Measurements from ENCODE around the gene BAIAP2. TPM values are rescaled to one million over a fixed set of nuclear protein-coding genes. Genes with fewer than 3 reads are reported as not detected.
A peak's percentile ranks its signal among the peaks of the same experiment; 100 is the strongest.

Gene BAIAP2
- polyA plus RNA-seq, 1 donor from 2014 or later: 17.5 TPM

GRCh38 chr17:81094509-81095382 lies 59.8 kb downstream of the BAIAP2 start:
- Histone ChIP-seq H3K9ac (ENCODE audit: low read length) (peak overlapping the region; percentile 78), H3K36me3 (ENCODE audit: insufficient read depth, low read length) (no peaks in the 10 kb centered on the region), H3K27ac (ENCODE audit: low read length) (peak overlapping the region; percentile 96), H3K9me3 (ENCODE audit: low read length) (no peaks in the 10 kb centered on the region), H3K4me2 (ENCODE audit: low read length) (peak overlapping the region; percentile 70), H3F3A (ENCODE audit: insufficient read depth, low read length, poor library complexity, severe bottlenecking) (peaks cover 11% of the 10 kb centered on the region), H2AFZ (ENCODE audit: low read depth, low read length) (no peak overlapping the region), H3K4me3 (ENCODE audit: low read length) (peak overlapping the region; percentile 56), H3K79me2 (replicated peaks; ENCODE audit: insufficient read depth, low read length) (no peaks in the 10 kb centered on the region), H3K27me3 (ENCODE audit: insufficient read depth, low read depth, low read length) (no peaks in the 10 kb centered on the region), H4K20me1 (ENCODE audit: insufficient read depth) (no peaks in the 10 kb centered on the region), H3K9me2 (ENCODE audit: insufficient read depth, low read length) (no peaks in the 10 kb centered on the region)
- TF ChIP-seq TAF1 (IDR thresholded peaks at IDR 0.05; ENCODE audit: low read depth) (peak; percentile 40), POLR2AphosphoS5 (IDR thresholded peaks at IDR 0.05) (peak; percentile 77), MXI1 (conservative IDR thresholded peaks at IDR 0.05; ENCODE audit: poor library complexity, severe bottlenecking) (peak; percentile 75), REST (IDR thresholded peaks at IDR 0.05; ENCODE audit: borderline replicate concordance) (peak; percentile 87), RAD21 (conservative IDR thresholded peaks at IDR 0.05) (peak; percentile 57), SMC3 (conservative IDR thresholded peaks at IDR 0.05; ENCODE audit: poor library complexity) (peak; percentile 59), EP300 (conservative IDR thresholded peaks at IDR 0.05; ENCODE audit: poor library complexity, severe bottlenecking) (peak; percentile 82), CTCF (IDR thresholded peaks at IDR 0.05; ENCODE audit: poor library complexity, severe bottlenecking) (peak; percentile 23), EZH2 (IDR thresholded peaks at IDR 0.05; ENCODE audit: borderline replicate concordance, insufficient read depth, low read length, poor library complexity, severe bottlenecking) (no peak)

GRCh38 chr17:81095383-81095762 lies 60.4 kb downstream of the BAIAP2 start:
- Histone ChIP-seq H3K27ac (ENCODE audit: low read length) (peak overlapping the region; percentile 96), H3K9me2 (ENCODE audit: insufficient read depth, low read length) (no peaks in the 10 kb centered on the region), H3K9ac (ENCODE audit: low read length) (peak overlapping the region; percentile 78), H3K27me3 (ENCODE audit: insufficient read depth, low read depth, low read length) (no peaks in the 10 kb centered on the region), H3K9me3 (ENCODE audit: low read length) (no peaks in the 10 kb centered on the region), H3K79me2 (replicated peaks; ENCODE audit: insufficient read depth, low read length) (no peaks in the 10 kb centered on the region), H2AFZ (ENCODE audit: low read depth, low read length) (no peak overlapping the region), H3F3A (ENCODE audit: insufficient read depth, low read length, poor library complexity, severe bottlenecking) (peaks cover 11% of the 10 kb centered on the region), H3K4me3 (ENCODE audit: low read length) (peak overlapping the region; percentile 56), H3K4me2 (ENCODE audit: low read length) (peak overlapping the region; percentile 61), H4K20me1 (ENCODE audit: insufficient read depth) (no peaks in the 10 kb centered on the region), H3K36me3 (ENCODE audit: insufficient read depth, low read length) (no peaks in the 10 kb centered on the region)
- no peak for TF ChIP-seq EP300 (conservative IDR thresholded peaks at IDR 0.05; ENCODE audit: poor library complexity, severe bottlenecking)
